ENCODE data around the gene NFILZ. TPM values are rescaled to one million over a fixed set of nuclear protein-coding genes. Genes with fewer than 3 reads are reported as not detected.

The NFILZ gene
- polyA plus RNA-seq (ENCODE audit: insufficient read length in 3 of 3): not detected
- long read RNA-seq, donor 1: 0 reads
- long read RNA-seq, donor 2: 0 reads
- long read RNA-seq, donor 3: 0 reads
- long read RNA-seq, donor 4: 0 reads
- long read RNA-seq, donor 5: 0 reads
- long read RNA-seq, donor 6: 0 reads
- long read RNA-seq, donor 7: 0 reads
- long read RNA-seq, donor 8: 0 reads
- long read RNA-seq, donor 9: 0 reads
- long read RNA-seq, donor 10: 0 reads
- long read RNA-seq, donor 11: 0 reads
- long read RNA-seq, donor 12: 0 reads
- long read RNA-seq, donor 13: 0 reads
- long read RNA-seq, donor 14: 0 reads
- long read RNA-seq, donor 15: 0 reads
- long read RNA-seq, donor 16: 0 reads

- DNase-seq: no peak
Measured at GRCh38 chr19:8629996-8630683, at the start of gene NFILZ. Gene NFILZ (plus strand): TSS chr19:8630633. CDS start chr19:8676766, 46,133 bp downstream.

- DNase-seq: peak; percentile 71
Measured at GRCh38 chr19:8580710-8581281, 49.6 kb upstream of the NFILZ start.

- DNase-seq: no peak
Measured at GRCh38 chr19:8584965-8585893, 45.2 kb upstream of the NFILZ start.

GRCh38 chr19:8585894-8586750, 44.3 kb upstream of the NFILZ start:
- DNase-seq: no peak

GRCh38 chr19:8589177-8589714, 41.2 kb upstream of the NFILZ start:
- no peak for DNase-seq

GRCh38 chr19:8592231-8593009, 38.0 kb upstream of the NFILZ start:
- DNase-seq: peak; percentile 89

GRCh38 chr19:8593931-8594330, 36.5 kb upstream of the NFILZ start:
- DNase-seq: no peak

GRCh38 chr19:8595651-8596050, 34.8 kb upstream of the NFILZ start:
- DNase-seq: no peak

- DNase-seq: no peak
Measured at GRCh38 chr19:8596168-8596567, 34.3 kb upstream of the NFILZ start.

- DNase-seq: no peak
Measured at GRCh38 chr19:8600064-8600463, 30.4 kb upstream of the NFILZ start.

- no peak for DNase-seq
Measured at GRCh38 chr19:8600816-8601215, 29.6 kb upstream of the NFILZ start.

GRCh38 chr19:8601796-8602195, 28.6 kb upstream of the NFILZ start:
- no peak for DNase-seq

- DNase-seq: no peak
Measured at GRCh38 chr19:8605514-8605913, 24.9 kb upstream of the NFILZ start.

GRCh38 chr19:8607386-8607785, 23.0 kb upstream of the NFILZ start:
- DNase-seq: no peak

- DNase-seq: no peak
Measured at GRCh38 chr19:8608941-8609278, 21.5 kb upstream of the NFILZ start.

GRCh38 chr19:8609279-8610040, 21.0 kb upstream of the NFILZ start:
- peak; percentile 65 for DNase-seq

GRCh38 chr19:8610041-8610935, 20.1 kb upstream of the NFILZ start, which contains the start of gene ADAMTS10:
Gene ADAMTS10 (minus strand): TSS chr19:8610715. CDS start chr19:8605710, 5,005 bp downstream.
- peak; percentile 41 for DNase-seq

GRCh38 chr19:8610936-8611300, 19.5 kb upstream of the NFILZ start:
- peak; percentile 34 for DNase-seq
